CD14-positive monocyte (primary cell): ENCODE results near the gene ACTR5. TPM values are rescaled to one million over a fixed set of nuclear protein-coding genes. Genes with fewer than 3 reads are reported as not detected.
"Not testable (repeated sequence)": the region's sequence is repeated elsewhere in the genome, so short reads cannot be mapped to it uniquely, and the experiment has no call there.

ENCODE experiments used
- DNase-seq, 3 donors: peaks; one replicate each; pipeline ENCODE4 v3.0.0-alpha.2; 2011 to 2022
- H2AFZ ChIP-seq: 2 replicates; pipeline ENCODE4 v1.6.0; 2012; ENCODE audit warnings: mild to moderate bottlenecking, low read depth, low read length, inconsistent platforms; ENCODE audit not compliant: insufficient read depth, poor library complexity, severe bottlenecking
- H3K27ac ChIP-seq, 2 donors: 1 replicate in 1 of 2; 2 replicates in 1 of 2; pipeline ENCODE4 v1.5.1; 2012 to 2013; ENCODE audit warnings: low read length in 2 of 2, control low read depth in 1 of 2, inconsistent platforms in 1 of 2, low read depth in 1 of 2, mild to moderate bottlenecking in 1 of 2
- H3K27me3 ChIP-seq, 2 donors: one replicate each; pipeline versions ENCODE4 v1.6.0 to v1.6.1; 2011 to 2013; ENCODE audit warnings: low read length in 2 of 2; ENCODE audit not compliant: control insufficient read depth in 2 of 2, insufficient read depth in 2 of 2
- H3K36me3 ChIP-seq, 2 donors: replicated peaks in 1 of 2; 1 replicate in 1 of 2; 2 replicates in 1 of 2; pipeline versions ENCODE4 v1.5.1 to v1.6.1; 2012 to 2013; ENCODE audit warnings: low read length in 2 of 2, control low read depth in 1 of 2, inconsistent platforms in 1 of 2, mild to moderate bottlenecking in 1 of 2; ENCODE audit not compliant: insufficient read depth in 2 of 2, control insufficient read depth in 1 of 2
- H3K4me1 ChIP-seq, 2 donors: 1 replicate in 1 of 2; 2 replicates in 1 of 2; pipeline versions ENCODE4 v1.5.1 to v1.6.1; 2012 to 2013; ENCODE audit warnings: low read length in 2 of 2, control low read depth in 1 of 2, inconsistent platforms in 1 of 2, mild to moderate bottlenecking in 1 of 2, moderate library complexity in 1 of 2; ENCODE audit not compliant: insufficient read depth in 2 of 2, control insufficient read depth in 1 of 2
- H3K4me2 ChIP-seq: replicated peaks from 2 replicates; pipeline ENCODE3; 2012; ENCODE audit warnings: low read length, moderate library complexity, mild to moderate bottlenecking; ENCODE audit not compliant: poor library complexity, severe bottlenecking; ENCODE audit errors: extremely low read depth
- H3K4me3 ChIP-seq, 3 experiments: fragments of 200-600 bp in 1 of 3; sonication (generic) in 1 of 3; replicated peaks in 1 of 3; 1 replicate in 2 of 3; 2 replicates in 1 of 3; pipeline ENCODE4 v1.5.1; 2011 to 2013; ENCODE audit warnings: low read length in 3 of 3, mild to moderate bottlenecking in 3 of 3, control low read depth in 2 of 3, low read depth in 2 of 3, inconsistent platforms in 1 of 3, moderate library complexity in 1 of 3
- H3K79me2 ChIP-seq: 2 replicates; pipeline ENCODE4 v1.6.0; 2012; ENCODE audit warnings: mild to moderate bottlenecking, control low read depth, inconsistent platforms, low read length, moderate library complexity; ENCODE audit not compliant: insufficient read depth
- H3K9ac ChIP-seq: 2 replicates; pipeline ENCODE4 v1.6.0; 2017; ENCODE audit warnings: low read length, mild to moderate bottlenecking; ENCODE audit not compliant: insufficient read depth, poor library complexity, severe bottlenecking
- H3K9me3 ChIP-seq, 2 donors: replicated peaks in 1 of 2; 1 replicate in 1 of 2; 2 replicates in 1 of 2; pipeline versions ENCODE4 v1.5.1 to v1.6.1; 2012 to 2013; ENCODE audit warnings: low read length in 2 of 2, control low read depth in 1 of 2; ENCODE audit not compliant: control insufficient read depth in 1 of 2, insufficient read depth in 1 of 2
- H4K20me1 ChIP-seq: 2 replicates; pipeline ENCODE4 v1.6.0; 2012; ENCODE audit warnings: mild to moderate bottlenecking, low read length, control low read depth, moderate library complexity; ENCODE audit not compliant: insufficient read depth
- H3K27ac Mint-ChIP-seq, 7 donors: one replicate each; pipeline ENCODE4 v1.8.0; 2020; ENCODE audit warnings: mild to moderate bottlenecking in 7 of 7, mixed read lengths in 7 of 7, moderate library complexity in 6 of 7, inconsistent platforms in 2 of 7
- H3K27me3 Mint-ChIP-seq, 3 donors: one replicate each; pipeline ENCODE4 v1.8.0; 2021 to 2022; ENCODE audit warnings: low read depth in 3 of 3, mild to moderate bottlenecking in 3 of 3, mixed read lengths in 3 of 3, moderate library complexity in 3 of 3, inconsistent platforms in 1 of 3
- H3K36me3 Mint-ChIP-seq, 2 donors: one replicate each; pipeline ENCODE4 v1.8.0; 2020; ENCODE audit warnings: mixed read lengths in 2 of 2, inconsistent platforms in 1 of 2, mild to moderate bottlenecking in 1 of 2
- H3K4me1 Mint-ChIP-seq: one replicate; pipeline ENCODE4 v1.8.0; 2020; ENCODE audit warnings: mild to moderate bottlenecking, mixed read lengths
- H3K4me3 Mint-ChIP-seq, 2 donors: one replicate each; pipeline ENCODE4 v1.8.0; 2020; ENCODE audit warnings: mild to moderate bottlenecking in 2 of 2, mixed read lengths in 2 of 2, moderate library complexity in 1 of 2
- H3K9me3 Mint-ChIP-seq, 7 donors: one replicate each; pipeline ENCODE4 v1.8.0; 2020 to 2022; ENCODE audit warnings: mixed read lengths in 7 of 7, mild to moderate bottlenecking in 6 of 7, moderate library complexity in 6 of 7, inconsistent platforms in 2 of 7
- CTCF ChIP-seq: fragments of 200-600 bp; IDR thresholded peaks from one replicate; pipeline ENCODE4 v1.8.0; 2022; ENCODE audit warnings: antibody characterized with exemption, mild to moderate bottlenecking
- whole genome bisulfite sequencing: methylation state at CpG from one replicate; pipeline ENCODE4 v1.1.5; 2013; ENCODE audit warnings: missing lambda C conversion rate; ENCODE audit not compliant: insufficient coverage; 5-methylcytosine and 5-hydroxymethylcytosine counted together
- intact Hi-C, 2 donors: fragments of 100-400 bp; cut with micrococcal nuclease; formaldehyde crosslinking; loops; one replicate each; pipeline versions ENCODE4 v1.15.0 to v1.15.1; 2023
- polyA plus RNA-seq, 3 donors: library from polyadenylated mRNA; depleted of rRNA in 1 of 3; unstranded in 2 of 3; stranded (reverse) in 1 of 3; fragments of 300-500 nt in 2 of 3; fragments of >200 nt in 1 of 3; fragmentation: Illumina TruSeq in 2 of 3; gene quantifications; 1 replicate in 2 of 3; 2 replicates in 1 of 3; pipeline ENCODE4 v1.2.3, GENCODE V29; 2012 to 2021

ACTR5 gene
- polyA plus RNA-seq, 3 donors: 6.6 to 15.6 (median 7.3) TPM

- TF ChIP-seq CTCF: no peak
- no peaks in the 10 kb centered on the region for H3K79me2 ChIP-seq
- Mint-ChIP-seq H3K9me3 (no peaks in the 10 kb centered on the region), H3K27me3 (peaks cover 5 to 15% (median 7%) of the 10 kb centered on the region in 3 donors), H3K36me3 (no peaks in the 10 kb centered on the region), H3K4me3 (no peak overlapping the region), H3K27ac (no peak overlapping the region), H3K4me1 (peaks cover 3% of the 10 kb centered on the region)
- no peak overlapping the region for H3K4me3 ChIP-seq
- no peak overlapping the region for H3K27ac ChIP-seq
- DNase-seq: no peak
- H3K4me2 ChIP-seq: no peak overlapping the region
- no peak overlapping the region for H2AFZ ChIP-seq
- intact Hi-C loops: no loop called here
- no peaks in the 10 kb centered on the region for H3K4me1 ChIP-seq
- H3K27me3 ChIP-seq: no peaks in the 10 kb centered on the region
- H3K36me3 ChIP-seq: no peaks in the 10 kb centered on the region
- WGBS: no CpG with 5 or more reads among the region's 1 CpG
- H3K9me3 ChIP-seq: no peaks in the 10 kb centered on the region
- H3K9ac ChIP-seq: no peak overlapping the region
- no peaks in the 10 kb centered on the region for H4K20me1 ChIP-seq
Observed at GRCh38 chr20:38791940-38792339, 43.7 kb downstream of the ACTR5 start.

GRCh38 chr20:38794057-38794456 lies 45.8 kb downstream of the ACTR5 start:
- H3K27me3 Mint-ChIP-seq: peaks cover 5 to 12% (median 7%) of the 10 kb centered on the region in 3 donors
- WGBS: 100% methylated on average over 1 of the region's 5 CpGs

More at GRCh38 chr20:38794057-38794456, 45.8 kb downstream of the ACTR5 start:
- Mint-ChIP-seq H3K9me3 (peaks cover 3 to 12% (median 7%) of the 10 kb centered on the region in 7 donors), H3K4me1 (peaks cover 14% of the 10 kb centered on the region)
- intact Hi-C loops, H2AFZ ChIP-seq, H3K4me2 ChIP-seq, H3K27me3 ChIP-seq, H3K9me3 ChIP-seq, H3K36me3 Mint-ChIP-seq, H3K4me3 Mint-ChIP-seq, H3K9ac ChIP-seq, H3K79me2 ChIP-seq, H3K36me3 ChIP-seq, H4K20me1 ChIP-seq, H3K4me3 ChIP-seq, DNase-seq, H3K27ac Mint-ChIP-seq, H3K27ac ChIP-seq: not testable (repeated sequence)
- peaks cover 4 to 12% of the 10 kb centered on the region in 2 donors for H3K4me1 ChIP-seq
